Measurements from ENCODE around the gene AUTS2.

The AUTS2 gene

DNA sequence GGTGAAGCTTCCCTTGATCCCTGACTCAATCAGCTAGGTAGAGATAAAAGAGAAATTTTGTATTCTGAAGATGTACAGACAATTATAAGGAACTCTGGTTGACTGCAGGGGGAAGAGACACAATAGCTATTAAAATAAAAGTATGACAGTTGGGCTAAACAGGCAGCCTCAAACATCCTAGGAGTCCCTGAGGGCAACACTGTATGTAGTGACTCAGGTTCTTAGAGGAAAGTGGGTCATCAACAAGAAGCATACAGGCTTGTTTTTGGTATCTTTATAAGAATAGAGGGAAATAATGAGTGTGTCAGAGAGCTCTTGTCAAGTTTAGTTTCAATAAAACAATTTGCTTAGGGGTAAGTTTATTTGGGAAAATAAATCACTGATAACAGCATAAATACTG lies 150.3 kb downstream of the AUTS2 start:
- Histone ChIP-seq H3K27ac (ENCODE audit: extremely low read depth, low read depth, low read length) (no peak overlapping the region), H3K9me3 (ENCODE audit: control insufficient read depth, insufficient read depth, low read depth, low read length) (no peaks in the 10 kb centered on the region), H3K4me3 (ENCODE audit: low read depth, low read length) (no peak overlapping the region), H3K36me3 (ENCODE audit: control insufficient read depth in 2 of 2, insufficient read depth in 1 of 2, low read length in 2 of 2) (no peaks in the 10 kb centered on the region), H3K4me1 (ENCODE audit: control insufficient read depth, insufficient read depth, low read length) (peaks cover 25% of the 10 kb centered on the region)
- ChIA-PET POLR2A (interaction anchor here (1.0 to 1.8 kb wide), 2 partner anchors 9 to 24 kb away, joined by 3 to 6 read pairs; no protein-coding TSS in a partner anchor), CTCF (interaction anchor here (0.8 to 1.2 kb wide), 2 partner anchors 9 to 25 kb away, joined by 3 to 4 read pairs; no protein-coding TSS in a partner anchor)
- no peak for TF ChIP-seq ZNF121 (tag by site-specific recombination; IDR thresholded peaks at IDR 0.05)
- TF ChIP-seq ZNF660 (tag by site-specific recombination; IDR thresholded peaks at IDR 0.05) = peak; percentile 79

DNA sequence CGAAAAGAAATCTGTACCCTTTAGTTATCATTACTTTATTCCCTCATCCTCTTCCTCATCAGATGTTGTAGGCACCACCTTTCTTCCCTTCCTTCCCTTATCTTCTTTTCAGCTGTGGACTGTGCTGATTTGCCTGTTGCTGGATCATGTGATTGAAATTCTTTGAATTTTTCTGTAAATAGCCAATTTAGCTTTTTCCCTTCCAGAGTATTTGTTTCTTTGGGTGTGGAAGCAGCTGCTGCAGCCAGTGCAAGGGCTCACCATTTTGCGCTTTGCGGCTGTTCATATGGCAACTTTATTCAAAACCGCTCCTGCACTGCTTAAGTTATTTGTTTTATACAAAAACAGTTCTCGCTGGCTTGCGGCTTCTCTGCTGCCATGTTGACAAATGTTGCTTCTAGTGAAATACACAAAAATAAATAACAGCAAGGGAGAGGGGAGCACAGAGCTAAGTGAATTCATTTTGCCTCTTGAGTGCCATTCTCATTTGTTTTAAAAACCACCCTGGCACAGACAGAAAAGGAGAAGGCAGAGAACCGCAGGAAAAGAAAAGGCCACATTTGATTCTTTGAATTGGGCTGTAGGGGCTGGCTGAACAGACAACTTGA lies 151.2 kb downstream of the AUTS2 start:
- Histone ChIP-seq H3K27ac (ENCODE audit: extremely low read depth, low read depth, low read length) (no peak overlapping the region), H3K4me3 (ENCODE audit: low read depth, low read length) (no peak overlapping the region), H3K9me3 (ENCODE audit: control insufficient read depth, insufficient read depth, low read depth, low read length) (no peaks in the 10 kb centered on the region), H3K4me1 (ENCODE audit: control insufficient read depth, insufficient read depth, low read length) (peaks cover 18% of the 10 kb centered on the region), H3K36me3 (ENCODE audit: control insufficient read depth in 2 of 2, insufficient read depth in 1 of 2, low read length in 2 of 2) (no peaks in the 10 kb centered on the region)
- POLR2A ChIA-PET = interaction anchor here (1.8 kb wide), 1 partner anchor 10 kb away, joined by 6 read pairs; no protein-coding TSS in a partner anchor
- TF ChIP-seq ZSCAN30 (tag by site-specific recombination; IDR thresholded peaks at IDR 0.05) (no peak), HOXC10 (CRISPR knock-in tag; IDR thresholded peaks at IDR 0.05) (no peak), ZFP3 (tag by site-specific recombination; IDR thresholded peaks at IDR 0.05; ENCODE audit: low read depth) (no peak), MYNN (tag by site-specific recombination; IDR thresholded peaks at IDR 0.05; ENCODE audit: borderline replicate concordance) (no peak), REPIN1 (tag by site-specific recombination; IDR thresholded peaks at IDR 0.05; ENCODE audit: low read depth) (no peak), ZNF114 (tag by site-specific recombination; IDR thresholded peaks at IDR 0.05) (no peak), ZNF707 (tag by site-specific recombination; IDR thresholded peaks at IDR 0.05) (no peak), ZNF747 (tag by site-specific recombination; IDR thresholded peaks at IDR 0.05) (no peak), ZNF350 (tag by site-specific recombination; IDR thresholded peaks at IDR 0.05) (no peak), ZNF521 (tag by site-specific recombination; IDR thresholded peaks at IDR 0.05) (no peak)
- TF ChIP-seq, protein P1, sequence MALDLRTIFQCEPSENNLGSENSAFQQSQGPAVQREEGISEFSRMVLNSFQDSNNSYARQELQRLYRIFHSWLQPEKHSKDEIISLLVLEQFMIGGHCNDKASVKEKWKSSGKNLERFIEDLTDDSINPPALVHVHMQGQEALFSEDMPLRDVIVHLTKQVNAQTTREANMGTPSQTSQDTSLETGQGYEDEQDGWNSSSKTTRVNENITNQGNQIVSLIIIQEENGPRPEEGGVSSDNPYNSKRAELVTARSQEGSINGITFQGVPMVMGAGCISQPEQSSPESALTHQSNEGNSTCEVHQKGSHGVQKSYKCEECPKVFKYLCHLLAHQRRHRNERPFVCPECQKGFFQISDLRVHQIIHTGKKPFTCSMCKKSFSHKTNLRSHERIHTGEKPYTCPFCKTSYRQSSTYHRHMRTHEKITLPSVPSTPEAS (tag by site-specific recombination; IDR thresholded peaks at IDR 0.05) = no peak
- TF ChIP-seq, protein P2, sequence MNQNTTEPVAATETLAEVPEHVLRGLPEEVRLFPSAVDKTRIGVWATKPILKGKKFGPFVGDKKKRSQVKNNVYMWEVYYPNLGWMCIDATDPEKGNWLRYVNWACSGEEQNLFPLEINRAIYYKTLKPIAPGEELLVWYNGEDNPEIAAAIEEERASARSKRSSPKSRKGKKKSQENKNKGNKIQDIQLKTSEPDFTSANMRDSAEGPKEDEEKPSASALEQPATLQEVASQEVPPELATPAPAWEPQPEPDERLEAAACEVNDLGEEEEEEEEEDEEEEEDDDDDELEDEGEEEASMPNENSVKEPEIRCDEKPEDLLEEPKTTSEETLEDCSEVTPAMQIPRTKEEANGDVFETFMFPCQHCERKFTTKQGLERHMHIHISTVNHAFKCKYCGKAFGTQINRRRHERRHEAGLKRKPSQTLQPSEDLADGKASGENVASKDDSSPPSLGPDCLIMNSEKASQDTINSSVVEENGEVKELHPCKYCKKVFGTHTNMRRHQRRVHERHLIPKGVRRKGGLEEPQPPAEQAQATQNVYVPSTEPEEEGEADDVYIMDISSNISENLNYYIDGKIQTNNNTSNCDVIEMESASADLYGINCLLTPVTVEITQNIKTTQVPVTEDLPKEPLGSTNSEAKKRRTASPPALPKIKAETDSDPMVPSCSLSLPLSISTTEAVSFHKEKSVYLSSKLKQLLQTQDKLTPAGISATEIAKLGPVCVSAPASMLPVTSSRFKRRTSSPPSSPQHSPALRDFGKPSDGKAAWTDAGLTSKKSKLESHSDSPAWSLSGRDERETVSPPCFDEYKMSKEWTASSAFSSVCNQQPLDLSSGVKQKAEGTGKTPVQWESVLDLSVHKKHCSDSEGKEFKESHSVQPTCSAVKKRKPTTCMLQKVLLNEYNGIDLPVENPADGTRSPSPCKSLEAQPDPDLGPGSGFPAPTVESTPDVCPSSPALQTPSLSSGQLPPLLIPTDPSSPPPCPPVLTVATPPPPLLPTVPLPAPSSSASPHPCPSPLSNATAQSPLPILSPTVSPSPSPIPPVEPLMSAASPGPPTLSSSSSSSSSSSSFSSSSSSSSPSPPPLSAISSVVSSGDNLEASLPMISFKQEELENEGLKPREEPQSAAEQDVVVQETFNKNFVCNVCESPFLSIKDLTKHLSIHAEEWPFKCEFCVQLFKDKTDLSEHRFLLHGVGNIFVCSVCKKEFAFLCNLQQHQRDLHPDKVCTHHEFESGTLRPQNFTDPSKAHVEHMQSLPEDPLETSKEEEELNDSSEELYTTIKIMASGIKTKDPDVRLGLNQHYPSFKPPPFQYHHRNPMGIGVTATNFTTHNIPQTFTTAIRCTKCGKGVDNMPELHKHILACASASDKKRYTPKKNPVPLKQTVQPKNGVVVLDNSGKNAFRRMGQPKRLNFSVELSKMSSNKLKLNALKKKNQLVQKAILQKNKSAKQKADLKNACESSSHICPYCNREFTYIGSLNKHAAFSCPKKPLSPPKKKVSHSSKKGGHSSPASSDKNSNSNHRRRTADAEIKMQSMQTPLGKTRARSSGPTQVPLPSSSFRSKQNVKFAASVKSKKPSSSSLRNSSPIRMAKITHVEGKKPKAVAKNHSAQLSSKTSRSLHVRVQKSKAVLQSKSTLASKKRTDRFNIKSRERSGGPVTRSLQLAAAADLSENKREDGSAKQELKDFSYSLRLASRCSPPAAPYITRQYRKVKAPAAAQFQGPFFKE (tag by site-specific recombination; IDR thresholded peaks at IDR 0.05; ENCODE audit: borderline replicate concordance) = no peak
- CTCF ChIA-PET = no interaction called here

DNA sequence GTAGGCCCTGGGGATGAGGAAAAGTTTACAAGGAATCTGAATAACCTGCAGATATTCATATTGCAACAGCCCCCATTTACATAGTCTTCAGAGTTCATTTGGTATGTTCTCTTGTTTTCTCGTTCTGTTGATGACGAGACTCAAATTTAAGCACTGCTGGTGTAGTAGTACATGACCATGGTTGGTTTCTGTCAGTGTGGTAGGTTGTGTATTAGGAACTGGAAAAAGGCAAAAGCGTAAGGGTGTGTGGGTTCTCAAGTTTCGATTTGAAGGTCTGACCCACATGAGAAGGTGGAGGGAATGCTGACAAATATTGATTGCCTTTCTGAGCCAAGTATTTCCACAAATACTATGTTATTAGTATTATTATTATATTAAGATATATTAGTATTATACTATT lies 151.7 kb downstream of the AUTS2 start:
- no peak overlapping the region for H3K27ac ChIP-seq (ENCODE audit: extremely low read depth, low read depth, low read length)
- ChIA-PET POLR2A (no interaction called here), CTCF (no interaction called here)
- peaks cover 21% of the 10 kb centered on the region for H3K4me1 ChIP-seq (ENCODE audit: control insufficient read depth, insufficient read depth, low read length)
- H3K36me3 ChIP-seq (ENCODE audit: control insufficient read depth in 2 of 2, insufficient read depth in 1 of 2, low read length in 2 of 2) = no peaks in the 10 kb centered on the region
- peak; percentile 18; the same call in 1 of the 2 replicates for TF ChIP-seq ZBTB20 (tag by site-specific recombination; IDR thresholded peaks at IDR 0.05)
- TF ChIP-seq, protein P3, sequence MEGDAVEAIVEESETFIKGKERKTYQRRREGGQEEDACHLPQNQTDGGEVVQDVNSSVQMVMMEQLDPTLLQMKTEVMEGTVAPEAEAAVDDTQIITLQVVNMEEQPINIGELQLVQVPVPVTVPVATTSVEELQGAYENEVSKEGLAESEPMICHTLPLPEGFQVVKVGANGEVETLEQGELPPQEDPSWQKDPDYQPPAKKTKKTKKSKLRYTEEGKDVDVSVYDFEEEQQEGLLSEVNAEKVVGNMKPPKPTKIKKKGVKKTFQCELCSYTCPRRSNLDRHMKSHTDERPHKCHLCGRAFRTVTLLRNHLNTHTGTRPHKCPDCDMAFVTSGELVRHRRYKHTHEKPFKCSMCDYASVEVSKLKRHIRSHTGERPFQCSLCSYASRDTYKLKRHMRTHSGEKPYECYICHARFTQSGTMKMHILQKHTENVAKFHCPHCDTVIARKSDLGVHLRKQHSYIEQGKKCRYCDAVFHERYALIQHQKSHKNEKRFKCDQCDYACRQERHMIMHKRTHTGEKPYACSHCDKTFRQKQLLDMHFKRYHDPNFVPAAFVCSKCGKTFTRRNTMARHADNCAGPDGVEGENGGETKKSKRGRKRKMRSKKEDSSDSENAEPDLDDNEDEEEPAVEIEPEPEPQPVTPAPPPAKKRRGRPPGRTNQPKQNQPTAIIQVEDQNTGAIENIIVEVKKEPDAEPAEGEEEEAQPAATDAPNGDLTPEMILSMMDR (tag by site-specific recombination; IDR thresholded peaks at IDR 0.05) = no peak
- no peaks in the 10 kb centered on the region for H3K9me3 ChIP-seq (ENCODE audit: control insufficient read depth, insufficient read depth, low read depth, low read length)
- H3K4me3 ChIP-seq (ENCODE audit: low read depth, low read length) = no peak overlapping the region
